Superior temporal gyrus (tissue), 1 donor: ENCODE results near the gene TMEM88.
"Not testable (repeated sequence)": the region's sequence is repeated elsewhere in the genome, so short reads cannot be mapped to it uniquely, and the experiment has no call there.

Experiments
- DNase-seq: peaks from one replicate; pipeline ENCODE4 v3.0.0-alpha.2; 2016; ENCODE audit errors: extremely low spot score

The TMEM88 gene, protein sequence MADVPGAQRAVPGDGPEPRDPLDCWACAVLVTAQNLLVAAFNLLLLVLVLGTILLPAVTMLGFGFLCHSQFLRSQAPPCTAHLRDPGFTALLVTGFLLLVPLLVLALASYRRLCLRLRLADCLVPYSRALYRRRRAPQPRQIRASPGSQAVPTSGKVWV

DNA sequence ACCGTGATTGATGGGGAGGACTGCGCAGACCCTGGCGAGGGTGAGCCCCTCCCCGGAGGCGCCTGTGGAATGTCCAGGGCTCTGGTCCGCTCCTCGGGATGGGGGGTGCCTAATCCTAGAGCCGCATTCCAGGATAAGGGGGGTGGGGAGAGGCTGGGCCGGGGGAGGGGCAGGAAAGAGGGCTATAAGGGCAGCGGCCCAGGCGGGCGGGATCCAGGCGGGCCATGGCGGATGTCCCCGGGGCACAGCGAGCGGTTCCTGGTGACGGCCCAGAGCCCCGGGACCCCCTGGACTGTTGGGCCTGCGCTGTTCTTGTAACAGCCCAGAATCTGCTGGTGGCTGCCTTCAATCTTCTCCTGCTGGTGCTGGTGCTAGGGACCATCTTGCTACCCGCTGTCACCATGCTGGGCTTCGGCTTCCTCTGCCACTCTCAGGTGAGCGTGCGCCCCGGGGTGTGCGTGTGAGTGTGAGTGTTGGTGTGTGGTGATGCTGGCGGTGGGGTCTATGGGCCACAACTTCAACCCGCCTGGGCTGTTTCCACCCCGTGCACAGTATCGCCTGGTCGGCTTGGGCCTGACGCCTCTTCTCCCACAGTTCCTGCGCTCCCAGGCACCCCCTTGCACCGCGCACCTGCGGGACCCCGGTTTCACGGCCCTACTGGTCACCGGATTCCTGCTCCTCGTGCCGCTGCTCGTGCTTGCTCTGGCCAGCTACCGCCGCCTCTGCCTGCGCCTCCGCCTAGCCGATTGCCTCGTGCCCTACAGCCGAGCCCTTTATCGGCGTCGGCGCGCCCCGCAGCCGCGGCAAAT is at the start of gene TMEM88:
Gene TMEM88, plus strand, starts transcription at position 216 of the 809 bp plus-strand sequence. Its CDS starts 9 bp downstream, at position 225.
- no peak for DNase-seq

DNA sequence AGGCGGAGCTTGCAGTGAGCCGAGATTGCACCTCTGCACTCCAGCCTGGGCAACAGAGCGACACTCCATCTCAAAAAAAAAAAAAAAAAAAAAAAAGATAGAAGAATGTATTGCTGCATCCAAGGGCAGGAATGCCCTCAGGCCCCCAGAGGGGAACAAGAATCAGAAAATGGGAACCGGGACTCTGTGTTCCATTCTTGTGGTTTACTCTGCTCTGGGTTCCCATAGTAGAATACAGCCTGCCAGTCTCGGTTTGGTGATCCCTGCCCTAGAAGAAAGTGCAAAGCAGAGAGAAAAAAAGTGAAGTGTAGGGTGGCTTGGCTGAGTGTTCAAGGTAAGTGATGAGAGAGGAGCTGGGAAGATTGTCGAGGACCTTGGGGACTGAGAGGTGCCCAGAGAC is 48.3 kb upstream of the TMEM88 start:
- DNase-seq: no peak

DNA sequence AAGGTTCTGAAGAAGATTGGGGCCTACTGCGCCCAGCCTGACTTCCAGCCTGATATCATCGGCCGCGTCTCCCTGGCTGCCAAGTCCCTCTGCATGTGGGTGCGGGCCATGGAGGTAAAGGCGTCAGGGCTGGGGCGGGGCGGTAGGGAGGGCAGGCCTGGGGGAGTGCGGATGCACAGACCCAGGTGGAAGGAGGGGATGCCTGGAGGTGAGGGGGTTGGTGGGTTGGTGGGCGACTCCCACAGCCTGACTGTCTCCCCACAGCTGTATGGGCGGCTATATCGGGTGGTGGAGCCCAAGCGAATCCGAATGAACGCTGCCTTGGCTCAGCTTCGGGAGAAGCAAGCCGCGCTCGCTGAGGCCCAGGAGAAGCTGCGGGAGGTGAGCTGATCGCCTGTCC is 47.7 kb upstream of the TMEM88 start:
- no peak for DNase-seq

DNA sequence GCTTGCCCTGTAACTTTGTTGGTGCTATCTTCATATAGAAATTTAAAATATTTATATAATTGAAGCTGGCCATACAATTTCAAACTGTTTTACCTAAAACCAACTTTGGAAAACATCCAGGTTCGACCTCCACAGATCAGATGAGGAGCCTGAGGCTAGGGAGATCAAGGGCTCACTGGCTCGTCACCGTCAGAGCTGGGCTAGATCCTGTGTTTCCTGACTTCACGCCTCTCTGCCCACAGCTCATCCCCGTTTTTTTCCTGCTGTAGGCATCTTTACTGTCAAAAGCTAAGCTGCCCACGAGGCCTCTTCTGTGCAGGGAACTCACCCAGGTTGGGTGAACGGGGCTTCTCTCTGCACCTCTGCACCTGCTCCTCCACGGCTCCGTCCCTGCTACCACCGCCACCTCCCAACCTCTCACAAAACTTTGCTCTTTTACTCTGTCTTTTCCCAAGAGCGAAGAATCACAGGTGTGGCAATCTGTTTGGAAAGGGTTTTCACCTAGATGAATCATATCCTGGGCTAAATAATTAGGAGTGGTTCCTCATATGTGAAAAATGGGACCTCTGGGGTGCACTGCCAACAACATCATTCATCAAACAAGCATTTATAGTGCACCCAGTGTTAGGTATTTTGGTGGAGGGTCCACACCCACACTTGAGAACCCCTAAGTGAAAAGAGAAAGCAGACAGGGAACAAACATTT is 45.6 kb upstream of the TMEM88 start:
- no peak for DNase-seq

DNA sequence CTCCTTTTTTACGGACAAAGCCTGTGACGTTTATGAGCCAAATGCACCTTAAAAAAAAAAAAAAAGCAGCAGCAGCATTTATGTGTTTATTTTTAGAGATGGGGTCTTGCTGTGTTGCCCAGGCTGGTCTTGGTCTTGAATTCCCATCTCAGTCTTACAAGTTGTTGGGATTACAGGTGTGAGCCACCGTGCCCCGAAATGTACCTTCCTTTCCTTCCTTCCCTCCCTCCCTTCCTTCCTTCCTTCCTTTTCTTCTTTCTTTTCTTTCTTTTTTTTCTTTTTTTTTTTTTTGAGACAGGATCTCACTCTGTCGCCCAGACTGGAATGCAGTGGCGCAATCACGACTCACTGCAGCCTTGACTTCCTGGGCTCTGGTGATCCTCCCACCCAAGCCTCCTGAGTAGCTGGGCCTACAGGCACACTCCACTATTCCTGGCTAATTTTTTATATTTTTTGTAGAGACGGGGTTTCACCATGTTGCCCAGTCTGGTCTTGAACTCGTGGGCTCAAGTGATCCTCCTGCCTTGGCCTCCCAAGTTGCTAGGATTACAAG is 45.0 kb upstream of the TMEM88 start:
- DNase-seq: not testable (repeated sequence)

GRCh38 chr17:7811251-7811650 is 43.6 kb upstream of the TMEM88 start:
- DNase-seq: no peak

- no peak for DNase-seq
These were observed 39.9 kb upstream of the TMEM88 start for GRCh38 chr17:7814969-7815368.

DNA sequence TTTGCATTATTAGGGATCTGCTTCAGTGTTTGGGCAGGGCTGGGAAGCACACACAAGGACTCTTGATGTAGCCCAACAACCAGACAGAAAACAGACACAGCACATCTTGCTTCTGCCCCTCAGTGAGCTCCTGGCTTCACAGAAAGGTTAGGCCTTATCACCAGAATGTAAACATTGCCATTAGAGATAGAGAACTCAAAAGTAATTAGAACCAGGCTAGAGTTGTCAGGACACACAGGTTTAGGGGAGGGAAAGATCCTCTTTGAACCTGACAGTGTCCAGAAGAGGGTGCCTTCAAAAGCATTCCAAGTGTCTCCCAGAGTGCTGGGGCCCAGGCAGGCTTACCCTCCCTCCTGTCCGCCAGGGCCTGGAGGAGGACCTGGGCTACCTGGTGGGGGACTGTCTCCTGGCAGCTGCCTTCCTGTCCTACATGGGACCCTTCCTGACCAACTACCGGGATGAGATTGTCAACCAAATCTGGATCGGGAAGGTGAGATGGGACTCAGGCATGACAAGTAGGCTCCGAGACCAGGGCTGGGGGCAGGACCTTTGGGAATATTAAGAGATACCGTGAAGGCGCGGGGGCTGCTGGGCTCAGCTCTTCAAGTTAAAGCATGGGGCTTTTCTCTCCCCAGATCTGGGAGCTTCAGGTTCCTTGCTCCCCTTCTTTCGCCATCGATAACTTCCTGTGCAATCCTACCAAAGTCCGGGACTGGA is 37.8 kb upstream of the TMEM88 start:
- DNase-seq: no peak

DNA sequence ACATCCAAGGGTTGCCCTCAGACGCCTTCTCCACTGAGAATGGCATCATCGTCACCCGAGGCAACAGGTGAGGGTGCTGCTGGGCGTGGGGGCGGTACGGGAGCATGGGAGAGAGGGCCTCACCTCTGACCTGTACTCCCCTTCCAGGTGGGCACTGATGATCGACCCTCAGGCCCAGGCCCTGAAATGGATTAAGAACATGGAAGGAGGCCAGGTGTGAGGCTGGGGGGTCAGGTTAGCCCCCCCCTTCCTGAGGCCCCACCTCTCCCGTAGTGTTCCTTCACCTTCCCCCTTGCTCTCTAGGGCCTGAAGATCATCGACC is 37.3 kb upstream of the TMEM88 start:
- DNase-seq: no peak

- no peak for DNase-seq
These were observed 36.8 kb upstream of the TMEM88 start for GRCh38 chr17:7818026-7818425.

- no peak for DNase-seq
These were observed 35.9 kb upstream of the TMEM88 start for GRCh38 chr17:7818746-7819645.

- no peak for DNase-seq
These were observed 34.6 kb upstream of the TMEM88 start for GRCh38 chr17:7820231-7820630.

- no peak for DNase-seq
These were observed 32.7 kb upstream of the TMEM88 start for GRCh38 chr17:7822126-7822525.

GRCh38 chr17:7823581-7824001 is 31.3 kb upstream of the TMEM88 start:
- no peak for DNase-seq

DNA sequence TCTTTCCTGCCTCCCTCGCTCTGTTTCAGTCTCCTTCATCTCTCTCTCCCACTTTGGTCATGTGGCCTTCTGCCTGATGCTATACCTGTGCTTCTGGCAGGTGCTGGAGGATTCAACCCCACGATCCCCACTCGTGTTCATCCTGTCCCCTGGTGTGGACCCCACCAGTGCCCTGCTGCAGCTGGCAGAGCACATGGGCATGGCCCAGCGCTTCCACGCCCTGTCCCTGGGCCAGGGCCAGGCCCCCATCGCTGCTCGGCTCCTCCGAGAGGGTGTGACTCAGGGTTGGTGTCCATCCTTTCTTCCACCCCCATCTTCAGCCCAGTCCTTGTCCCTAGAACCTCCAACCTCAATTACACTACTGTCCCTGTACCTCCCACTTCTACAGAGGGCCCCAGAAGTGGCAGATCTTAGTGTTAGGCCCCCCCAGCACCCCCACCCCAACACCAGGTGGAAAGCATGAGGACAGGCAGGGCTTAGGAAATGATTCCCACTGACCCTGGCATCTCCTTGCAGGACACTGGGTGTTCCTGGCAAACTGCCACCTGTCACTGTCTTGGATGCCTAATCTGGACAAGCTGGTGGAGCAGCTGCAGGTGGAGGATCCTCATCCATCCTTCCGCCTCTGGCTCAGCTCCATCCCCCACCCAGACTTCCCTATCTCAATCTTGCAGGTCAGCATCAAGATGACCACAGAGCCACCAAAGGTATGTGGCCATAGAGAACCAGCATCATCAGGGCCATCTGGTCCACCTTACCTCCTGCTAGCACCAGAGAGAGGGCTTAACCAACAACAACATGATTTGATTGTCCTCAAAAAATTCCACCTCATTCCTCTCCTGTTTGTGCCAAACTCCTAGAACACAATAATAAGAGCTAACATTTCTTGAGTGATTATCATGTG is 30.6 kb upstream of the TMEM88 start:
- DNase-seq: peak; percentile 9

GRCh38 chr17:7825206-7825990 is 29.5 kb upstream of the TMEM88 start:
- peak; percentile 27 for DNase-seq

DNA sequence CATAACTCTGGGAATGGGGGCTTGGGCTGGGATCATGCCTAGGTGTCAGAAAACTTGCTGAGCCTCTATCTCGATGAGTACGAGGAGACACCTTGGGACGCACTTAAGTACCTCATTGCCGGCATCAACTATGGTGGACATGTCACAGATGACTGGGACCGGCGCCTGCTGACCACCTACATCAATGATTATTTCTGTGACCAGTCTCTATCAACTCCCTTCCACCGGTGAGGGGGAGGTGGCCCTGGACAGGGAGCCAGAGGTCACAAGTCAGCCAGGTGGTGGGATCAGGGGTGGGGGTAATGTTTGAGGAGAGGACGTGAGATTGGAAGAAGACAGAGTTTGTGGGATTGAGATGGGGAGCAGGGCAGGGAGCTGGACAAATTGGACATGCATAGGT is 24.2 kb upstream of the TMEM88 start:
- no peak for DNase-seq

DNA sequence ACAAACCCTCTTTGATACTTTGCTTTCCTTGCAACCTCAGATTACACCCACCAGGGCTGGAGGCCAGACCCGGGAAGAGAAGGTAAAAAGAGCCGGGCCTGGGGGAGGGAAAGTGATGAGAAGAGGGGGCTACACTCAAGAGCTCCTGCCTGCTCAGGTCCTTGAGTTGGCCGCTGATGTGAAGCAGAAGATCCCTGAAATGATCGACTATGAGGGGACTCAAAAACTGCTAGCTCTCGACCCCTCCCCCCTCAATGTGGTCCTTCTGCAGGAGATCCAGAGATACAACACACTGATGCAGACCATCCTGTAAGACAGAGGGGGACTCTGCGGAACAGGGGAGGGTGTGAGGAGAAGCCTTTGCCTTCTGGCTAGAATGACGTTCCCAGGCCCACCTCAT is 23.6 kb upstream of the TMEM88 start:
- no peak for DNase-seq

- no peak for DNase-seq
These were observed 22.4 kb upstream of the TMEM88 start for GRCh38 chr17:7832431-7832830.
